ENCODE measurements around the gene MBOAT1. TPM values are rescaled to one million over a fixed set of nuclear protein-coding genes. Genes with fewer than 3 reads are reported as not detected.

Gene MBOAT1
- polyA plus RNA-seq, 3 donors = 6.8 to 59.1 (median 8.1) TPM

DNA sequence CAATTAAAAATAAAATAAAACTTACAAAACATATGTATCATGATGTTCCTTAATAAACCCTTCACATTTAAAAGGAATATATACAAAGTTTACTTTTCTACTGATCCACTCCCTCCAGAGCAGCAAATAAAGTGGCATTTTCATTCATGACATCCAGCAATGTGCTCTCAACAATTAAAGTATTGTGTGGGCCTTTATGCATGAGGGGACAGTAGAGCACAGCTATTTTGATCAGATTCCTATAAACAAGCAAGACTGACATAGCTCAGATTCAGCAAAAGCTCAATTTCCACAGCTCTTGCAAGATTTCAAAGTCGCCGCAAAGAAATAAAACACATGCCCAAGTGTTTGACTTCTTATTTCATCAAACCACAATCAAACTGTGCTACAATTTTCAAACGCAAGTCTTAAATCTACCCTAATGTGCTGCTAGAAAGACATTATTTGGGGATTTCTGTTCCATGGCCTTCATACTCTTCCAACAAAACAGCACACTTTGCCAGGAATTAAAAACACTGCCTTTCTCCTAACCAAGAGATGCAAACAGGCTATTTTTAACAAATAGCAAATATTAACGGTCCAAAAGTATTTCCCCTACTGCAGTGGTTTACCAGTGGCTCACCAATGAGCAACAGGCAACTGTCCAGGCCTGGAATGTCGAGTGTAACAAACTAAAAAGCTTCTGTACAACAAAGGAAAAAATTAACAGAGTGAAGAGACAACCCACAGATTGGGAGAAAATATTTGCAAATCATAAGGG lies 52.3 kb downstream of the MBOAT1 start:
- Histone ChIP-seq H3K4me3 (replicated peaks in 1 of 3; ENCODE audit: low read depth in 2 of 3, low read length in 3 of 3) (no peak overlapping the region), H3K9me3 (replicated peaks in 1 of 2; ENCODE audit: control insufficient read depth in 1 of 2, insufficient read depth in 1 of 2, low read length in 2 of 2) (no peaks in the 10 kb centered on the region), H3K79me2 (ENCODE audit: insufficient read depth, low read length) (peaks cover 85% of the 10 kb centered on the region), H3K4me1 (ENCODE audit: control insufficient read depth in 1 of 2, insufficient read depth in 2 of 2, low read length in 2 of 2) (no peaks in the 10 kb centered on the region), H3K27ac (ENCODE audit: low read depth in 1 of 2, low read length in 2 of 2) (peak overlapping the region in 1 of 2 donors; percentile 24), H2AFZ (ENCODE audit: insufficient read depth, low read depth, low read length, poor library complexity, severe bottlenecking) (no peak overlapping the region), H4K20me1 (ENCODE audit: insufficient read depth, low read length) (peaks cover 51% of the 10 kb centered on the region), H3K9ac (ENCODE audit: insufficient read depth, low read length, poor library complexity, severe bottlenecking) (no peak overlapping the region), H3K4me2 (replicated peaks; ENCODE audit: extremely low read depth, low read length, poor library complexity, severe bottlenecking) (no peak overlapping the region), H3K36me3 (replicated peaks in 1 of 2; ENCODE audit: control insufficient read depth in 1 of 2, insufficient read depth in 2 of 2, low read length in 2 of 2) (peaks cover 0 to 5% of the 10 kb centered on the region in 2 donors), H3K27me3 (ENCODE audit: control insufficient read depth in 2 of 2, insufficient read depth in 2 of 2, low read length in 2 of 2) (no peaks in the 10 kb centered on the region)
- Mint-ChIP-seq H3K4me3 (no peak overlapping the region), H3K36me3 (peaks cover 14 to 24% of the 10 kb centered on the region in 2 donors), H3K4me1 (peaks cover 10% of the 10 kb centered on the region), H3K27ac (peak overlapping the region in 2 of 7 donors; percentile 16 to 51), H3K27me3 (ENCODE audit: low read depth in 3 of 3) (peaks cover 0 to 1% (median 0%) of the 10 kb centered on the region in 3 donors), H3K9me3 (peaks cover 0 to 2% (median 0%) of the 10 kb centered on the region in 7 donors)
- DNase-seq = no peak
- WGBS (ENCODE audit: insufficient coverage) = 72% methylated on average over 3 of the region's 5 CpGs
- TF ChIP-seq, protein P1, sequence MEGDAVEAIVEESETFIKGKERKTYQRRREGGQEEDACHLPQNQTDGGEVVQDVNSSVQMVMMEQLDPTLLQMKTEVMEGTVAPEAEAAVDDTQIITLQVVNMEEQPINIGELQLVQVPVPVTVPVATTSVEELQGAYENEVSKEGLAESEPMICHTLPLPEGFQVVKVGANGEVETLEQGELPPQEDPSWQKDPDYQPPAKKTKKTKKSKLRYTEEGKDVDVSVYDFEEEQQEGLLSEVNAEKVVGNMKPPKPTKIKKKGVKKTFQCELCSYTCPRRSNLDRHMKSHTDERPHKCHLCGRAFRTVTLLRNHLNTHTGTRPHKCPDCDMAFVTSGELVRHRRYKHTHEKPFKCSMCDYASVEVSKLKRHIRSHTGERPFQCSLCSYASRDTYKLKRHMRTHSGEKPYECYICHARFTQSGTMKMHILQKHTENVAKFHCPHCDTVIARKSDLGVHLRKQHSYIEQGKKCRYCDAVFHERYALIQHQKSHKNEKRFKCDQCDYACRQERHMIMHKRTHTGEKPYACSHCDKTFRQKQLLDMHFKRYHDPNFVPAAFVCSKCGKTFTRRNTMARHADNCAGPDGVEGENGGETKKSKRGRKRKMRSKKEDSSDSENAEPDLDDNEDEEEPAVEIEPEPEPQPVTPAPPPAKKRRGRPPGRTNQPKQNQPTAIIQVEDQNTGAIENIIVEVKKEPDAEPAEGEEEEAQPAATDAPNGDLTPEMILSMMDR (IDR thresholded peaks at IDR 0.05) = no peak
- intact Hi-C loops (cut with micrococcal nuclease) = no loop called here

DNA sequence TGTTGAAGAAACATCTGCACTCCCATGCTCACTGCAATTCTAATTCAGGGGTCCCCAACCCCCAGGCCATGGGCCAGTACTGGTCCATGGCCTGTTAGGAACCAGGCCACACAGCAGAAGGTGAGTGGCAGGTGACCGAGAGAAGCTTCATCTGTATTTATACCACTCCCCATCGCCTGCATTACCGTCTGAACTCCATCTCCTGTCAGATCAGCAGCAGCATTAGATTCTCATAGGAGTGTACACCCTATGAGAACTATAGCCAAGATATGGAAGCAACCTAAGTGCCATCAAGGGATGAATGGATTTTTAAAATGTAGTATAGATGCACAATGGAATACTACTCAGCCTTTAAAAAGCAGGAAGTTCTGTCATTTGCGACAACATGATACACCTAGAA lies 53.2 kb downstream of the MBOAT1 start:
- TF ChIP-seq, protein P1 (IDR thresholded peaks at IDR 0.05) = no peak
- H3K4me1 ChIP-seq (ENCODE audit: control insufficient read depth in 1 of 2, insufficient read depth in 2 of 2, low read length in 2 of 2) = no peaks in the 10 kb centered on the region
- no peak for DNase-seq
- H3K36me3 Mint-ChIP-seq = peaks cover 14 to 24% of the 10 kb centered on the region in 2 donors
- no peak overlapping the region for H2AFZ ChIP-seq (ENCODE audit: insufficient read depth, low read depth, low read length, poor library complexity, severe bottlenecking)
- H3K27ac ChIP-seq (ENCODE audit: low read depth in 1 of 2, low read length in 2 of 2) = no peak overlapping the region
- H3K4me2 ChIP-seq (replicated peaks; ENCODE audit: extremely low read depth, low read length, poor library complexity, severe bottlenecking) = no peak overlapping the region
- peaks cover 0 to 5% of the 10 kb centered on the region in 2 donors for H3K36me3 ChIP-seq (replicated peaks in 1 of 2; ENCODE audit: control insufficient read depth in 1 of 2, insufficient read depth in 2 of 2, low read length in 2 of 2)
- H3K4me3 ChIP-seq (replicated peaks in 1 of 3; ENCODE audit: low read depth in 2 of 3, low read length in 3 of 3) = no peak overlapping the region
- no peaks in the 10 kb centered on the region for H3K9me3 ChIP-seq (replicated peaks in 1 of 2; ENCODE audit: control insufficient read depth in 1 of 2, insufficient read depth in 1 of 2, low read length in 2 of 2)
- WGBS (ENCODE audit: insufficient coverage) = 100% methylated on average over 2 of the region's 4 CpGs
- H3K9me3 Mint-ChIP-seq = peaks cover 0 to 2% (median 0%) of the 10 kb centered on the region in 7 donors
- H4K20me1 ChIP-seq (ENCODE audit: insufficient read depth, low read length) = peaks cover 57% of the 10 kb centered on the region
- H3K4me3 Mint-ChIP-seq = no peak overlapping the region
- H3K27me3 ChIP-seq (ENCODE audit: control insufficient read depth in 2 of 2, insufficient read depth in 2 of 2, low read length in 2 of 2) = no peaks in the 10 kb centered on the region
- no peak overlapping the region for H3K9ac ChIP-seq (ENCODE audit: insufficient read depth, low read length, poor library complexity, severe bottlenecking)
- H3K79me2 ChIP-seq (ENCODE audit: insufficient read depth, low read length) = peaks cover 79% of the 10 kb centered on the region
- H3K27me3 Mint-ChIP-seq (ENCODE audit: low read depth in 3 of 3) = peaks cover 0 to 1% (median 0%) of the 10 kb centered on the region in 3 donors
- H3K27ac Mint-ChIP-seq = peak overlapping the region in 1 of 7 donors; percentile 31
- intact Hi-C loops (cut with micrococcal nuclease) = no loop called here
- H3K4me1 Mint-ChIP-seq = peaks cover 10% of the 10 kb centered on the region
